Peyer's patch (tissue), 4 donors: ENCODE data around the gene CYFIP1. TPM values are rescaled to one million over a fixed set of nuclear protein-coding genes. Genes with fewer than 3 reads are reported as not detected.

Source experiments
- DNase-seq, 3 donors: peaks; one replicate each; pipeline ENCODE4 v3.0.0-alpha.2; 2017 to 2019
- H3K27ac ChIP-seq, 4 donors: fragments of 200-600 bp; sonication (generic); one replicate each; pipeline ENCODE4 v1.5.1; 2016 to 2019
- H3K27me3 ChIP-seq, 2 donors: fragments of 200-600 bp; sonication (generic); one replicate each; pipeline ENCODE4 v1.5.1; 2019
- H3K36me3 ChIP-seq, 3 donors: fragments of 200-600 bp; sonication (generic); one replicate each; pipeline ENCODE4 v1.5.1; 2016 to 2019
- H3K4me1 ChIP-seq, 4 donors: fragments of 200-600 bp; sonication (generic); one replicate each; pipeline ENCODE4 v1.5.1; 2016 to 2019
- H3K4me3 ChIP-seq, 4 donors: fragments of 200-600 bp; sonication (generic); 1 replicate in 3 of 4; 2 replicates in 1 of 4; pipeline ENCODE4 v1.5.1; 2016 to 2019; ENCODE audit warnings: mild to moderate bottlenecking in 1 of 4
- H3K9me3 ChIP-seq, 4 donors: fragments of 200-600 bp; sonication (generic); one replicate each; pipeline ENCODE4 v1.5.1; 2016 to 2019; ENCODE audit warnings: mild to moderate bottlenecking in 1 of 4
- POLR2A ChIP-seq, 2 donors: fragments of 450-650 bp; IDR thresholded peaks; one replicate each; pipeline ENCODE4 v1.5.1; 2017; ENCODE audit warnings: antibody characterized with exemption in 2 of 2, mild to moderate bottlenecking in 2 of 2, moderate library complexity in 2 of 2
- total RNA-seq, 4 donors: library from RNA; depleted of rRNA; stranded (reverse); fragments of >200 nt; gene quantifications; one replicate each; pipeline ENCODE4 v1.1.0, GENCODE V29; 2016
- TF ChIP-seq, protein P1 (sequence below), 6 experiments: fragments of 450-650 bp in 4 of 6; fragments of 200-600 bp in 2 of 6; sonication (generic) in 1 of 6; IDR thresholded peaks; one replicate each; pipeline ENCODE4 v1.5.1; 2017 to 2019; ENCODE audit warnings: antibody characterized with exemption in 6 of 6, mild to moderate bottlenecking in 3 of 6, moderate library complexity in 1 of 6

CYFIP1 gene
- total RNA-seq, 4 donors from 2014 or later = 61.9 to 139 (median 117) TPM

DNA sequence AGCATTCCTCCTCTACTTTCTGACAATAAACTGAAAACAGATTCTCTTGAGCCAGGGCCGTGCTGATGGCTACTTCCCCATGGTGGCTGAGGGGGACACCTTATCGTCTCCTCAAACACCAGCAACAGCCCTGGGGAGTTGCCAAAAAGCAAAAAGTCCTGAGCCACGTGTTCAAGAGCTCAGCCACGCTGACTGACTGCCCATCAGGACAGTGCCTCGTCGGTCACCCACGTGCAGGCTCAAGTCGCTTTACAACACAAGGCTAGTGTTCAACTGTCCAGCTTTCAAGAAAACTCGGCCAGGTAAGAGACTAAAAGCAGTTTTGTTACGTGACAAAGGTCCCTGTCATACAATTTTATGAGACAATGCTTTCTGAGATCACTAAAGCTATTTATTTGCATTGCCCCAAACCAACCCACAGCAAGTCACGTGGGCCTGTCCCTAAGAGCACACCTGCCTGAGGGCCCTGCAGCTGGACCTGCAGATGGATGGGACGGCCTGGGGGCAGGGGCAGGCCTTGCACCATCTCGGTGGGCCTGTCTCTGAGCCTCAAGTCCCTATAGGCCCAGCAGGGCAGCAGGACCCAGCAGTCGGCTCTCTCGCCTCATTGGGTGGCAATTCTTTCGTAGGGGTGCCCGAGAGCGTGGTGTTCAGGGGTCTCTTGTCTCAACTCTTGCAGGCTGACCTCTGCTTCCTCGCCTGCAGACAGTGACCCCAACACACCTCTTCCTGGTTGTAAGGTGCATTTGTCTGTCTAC is 99.0 kb downstream of the CYFIP1 start:
- Histone ChIP-seq H3K4me3 (no peak overlapping the region), H3K9me3 (no peaks in the 10 kb centered on the region), H3K27ac (no peak overlapping the region), H3K4me1 (peaks cover 0 to 15% (median 0%) of the 10 kb centered on the region in 4 donors), H3K27me3 (no peaks in the 10 kb centered on the region), H3K36me3 (peaks cover 0 to 63% (median 0%) of the 10 kb centered on the region in 3 donors)
- peak in 1 of 3 donors; percentile 36 for DNase-seq
- TF ChIP-seq, protein P1, sequence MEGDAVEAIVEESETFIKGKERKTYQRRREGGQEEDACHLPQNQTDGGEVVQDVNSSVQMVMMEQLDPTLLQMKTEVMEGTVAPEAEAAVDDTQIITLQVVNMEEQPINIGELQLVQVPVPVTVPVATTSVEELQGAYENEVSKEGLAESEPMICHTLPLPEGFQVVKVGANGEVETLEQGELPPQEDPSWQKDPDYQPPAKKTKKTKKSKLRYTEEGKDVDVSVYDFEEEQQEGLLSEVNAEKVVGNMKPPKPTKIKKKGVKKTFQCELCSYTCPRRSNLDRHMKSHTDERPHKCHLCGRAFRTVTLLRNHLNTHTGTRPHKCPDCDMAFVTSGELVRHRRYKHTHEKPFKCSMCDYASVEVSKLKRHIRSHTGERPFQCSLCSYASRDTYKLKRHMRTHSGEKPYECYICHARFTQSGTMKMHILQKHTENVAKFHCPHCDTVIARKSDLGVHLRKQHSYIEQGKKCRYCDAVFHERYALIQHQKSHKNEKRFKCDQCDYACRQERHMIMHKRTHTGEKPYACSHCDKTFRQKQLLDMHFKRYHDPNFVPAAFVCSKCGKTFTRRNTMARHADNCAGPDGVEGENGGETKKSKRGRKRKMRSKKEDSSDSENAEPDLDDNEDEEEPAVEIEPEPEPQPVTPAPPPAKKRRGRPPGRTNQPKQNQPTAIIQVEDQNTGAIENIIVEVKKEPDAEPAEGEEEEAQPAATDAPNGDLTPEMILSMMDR (IDR thresholded peaks at IDR 0.05) = no peak
- TF ChIP-seq POLR2A (IDR thresholded peaks at IDR 0.05) = no peak

- H3K36me3 ChIP-seq = peaks cover 0 to 71% (median 0%) of the 10 kb centered on the region in 3 donors
- no peak for DNase-seq
- no peak overlapping the region for H3K27ac ChIP-seq
Measured at GRCh38 chr15:22880068-22880980, 99.8 kb downstream of the CYFIP1 start.

DNA sequence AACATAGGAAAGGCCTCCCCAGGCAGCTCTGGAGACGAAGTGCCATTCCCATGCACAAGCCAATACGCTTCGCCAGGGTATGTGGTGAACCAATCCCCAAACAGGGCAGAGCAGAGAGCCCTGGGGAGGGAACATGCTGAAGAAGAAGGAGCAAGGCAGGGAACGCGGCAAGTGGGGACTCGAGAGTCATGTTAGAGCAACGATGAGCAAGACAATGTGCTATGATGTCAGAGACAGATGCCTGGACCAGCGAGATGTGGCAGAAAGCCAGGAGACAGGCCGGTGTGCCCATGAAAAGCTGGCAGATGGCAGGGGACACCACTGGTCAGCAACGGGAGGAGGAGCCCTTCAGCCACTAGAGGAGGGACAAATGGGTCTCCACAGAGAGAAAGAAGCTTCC is 102.1 kb downstream of the CYFIP1 start:
- Histone ChIP-seq H3K27me3 (no peaks in the 10 kb centered on the region), H3K27ac (no peak overlapping the region), H3K4me3 (no peak overlapping the region), H3K36me3 (peaks cover 0 to 92% (median 0%) of the 10 kb centered on the region in 3 donors), H3K9me3 (no peaks in the 10 kb centered on the region), H3K4me1 (no peaks in the 10 kb centered on the region)
- TF ChIP-seq POLR2A (IDR thresholded peaks at IDR 0.05) = no peak
- TF ChIP-seq, protein P1 (IDR thresholded peaks at IDR 0.05) = no peak
- no peak for DNase-seq

More at GRCh38 chr15:22880068-22880980, 99.8 kb downstream of the CYFIP1 start:
- H3K27me3 ChIP-seq = no peaks in the 10 kb centered on the region
- no peak overlapping the region for H3K4me3 ChIP-seq
- peaks cover 0 to 11% (median 0%) of the 10 kb centered on the region in 4 donors for H3K4me1 ChIP-seq
- no peaks in the 10 kb centered on the region for H3K9me3 ChIP-seq
- TF ChIP-seq, protein P1 (IDR thresholded peaks at IDR 0.05) = no peak
- no peak for TF ChIP-seq POLR2A (IDR thresholded peaks at IDR 0.05)

DNA sequence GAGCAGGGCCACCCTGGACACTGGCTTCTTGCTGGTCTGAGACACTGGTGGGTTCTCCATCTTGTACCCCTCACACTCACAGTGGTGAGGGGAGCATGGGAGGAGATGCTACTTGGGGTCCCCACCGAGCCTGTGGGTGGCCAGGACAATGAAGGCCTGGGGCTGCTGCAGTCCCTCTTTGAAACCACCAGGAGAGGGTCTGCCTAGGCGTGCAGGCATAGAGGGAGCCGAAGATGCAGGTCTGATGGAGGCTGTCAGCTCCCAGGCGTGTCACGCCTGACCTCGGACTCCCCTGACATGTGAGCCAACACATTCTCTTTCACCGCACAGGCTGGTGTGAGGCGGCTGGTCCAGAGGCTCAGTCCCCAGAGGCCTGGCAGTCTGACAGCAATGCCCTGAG is 102.6 kb downstream of the CYFIP1 start:
- Histone ChIP-seq H3K27ac (no peak overlapping the region), H3K36me3 (peaks cover 0 to 92% (median 0%) of the 10 kb centered on the region in 3 donors)

DNA sequence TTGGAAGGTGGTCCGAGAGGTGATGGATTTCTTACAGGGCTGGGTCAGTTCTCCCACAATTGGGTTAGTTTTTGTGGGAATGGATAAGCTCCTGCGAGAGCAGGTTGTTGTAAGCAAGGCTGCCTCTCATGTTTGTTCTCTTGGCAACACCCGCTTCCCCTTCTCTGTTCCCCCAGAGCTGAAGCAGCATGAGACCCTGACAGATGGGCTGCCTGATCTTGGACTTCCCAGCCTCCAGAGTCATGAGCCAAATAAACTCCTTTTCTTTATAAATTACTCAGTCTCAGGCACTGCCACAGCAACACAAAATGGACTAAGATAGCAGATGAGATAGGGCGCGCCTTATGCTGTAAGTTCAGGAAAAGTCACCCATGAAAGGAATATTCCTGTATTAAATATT is 103.1 kb downstream of the CYFIP1 start:
- TF ChIP-seq, protein P1 (IDR thresholded peaks at IDR 0.05) = no peak
- no peak for TF ChIP-seq POLR2A (IDR thresholded peaks at IDR 0.05)
- no peak overlapping the region for H3K27ac ChIP-seq
- H3K4me1 ChIP-seq = no peaks in the 10 kb centered on the region
- H3K9me3 ChIP-seq = no peaks in the 10 kb centered on the region
- peaks cover 0 to 92% (median 0%) of the 10 kb centered on the region in 3 donors for H3K36me3 ChIP-seq
- no peaks in the 10 kb centered on the region for H3K27me3 ChIP-seq
- no peak for DNase-seq
- no peak overlapping the region for H3K4me3 ChIP-seq

More for the DNA sequence above, 102.6 kb downstream of the CYFIP1 start:
- TF ChIP-seq, protein P1 (IDR thresholded peaks at IDR 0.05) = no peak
- no peak for TF ChIP-seq POLR2A (IDR thresholded peaks at IDR 0.05)
- no peak overlapping the region for H3K4me3 ChIP-seq
- H3K27me3 ChIP-seq = no peaks in the 10 kb centered on the region
- no peaks in the 10 kb centered on the region for H3K4me1 ChIP-seq
- H3K9me3 ChIP-seq = no peaks in the 10 kb centered on the region
- no peak for DNase-seq
